OCI-LY7 (cell line): ENCODE results near the gene CLSTN1. TPM values are rescaled to one million over a fixed set of nuclear protein-coding genes. Genes with fewer than 3 reads are reported as not detected.
A peak's percentile ranks its signal among the peaks of the same experiment; 100 is the strongest.

Experiments
- BruUV-seq: library from RNA; stranded (reverse); fragments of 400-500 nt; replicated peaks from 2 replicates; lab custom pipeline; 2021; lab: Mats Ljungman, UMichigan
- CTCF ChIA-PET: fragments of 300-600 bp; sonication (Branson Sonifier 250); formaldehyde crosslinking; loops from one replicate; lab custom pipeline; 2022; ENCODE audit warnings: antibody characterized with exemption; ENCODE audit not compliant: unreplicated experiment; lab: Charles Lee
- POLR2A ChIA-PET: fragments of 300-600 bp; sonication (Branson Sonifier 250); formaldehyde crosslinking; loops from one replicate; lab custom pipeline; 2022; ENCODE audit warnings: antibody characterized with exemption; lab: Charles Lee
- DNase-seq: peaks from one replicate; pipeline ENCODE4 v3.0.0-alpha.2; 2015; ENCODE audit warnings: low spot score
- H2AFZ ChIP-seq: fragments of 200-600 bp; sonication (generic), shearing (Covaris generic); 2 replicates; pipeline ENCODE4 v1.6.1; 2014; ENCODE audit warnings: mild to moderate bottlenecking, antibody characterized with exemption, low read length, moderate library complexity
- H3K27ac ChIP-seq: fragments of 200-600 bp; sonication (generic); 2 replicates; pipeline ENCODE4 v1.5.1; 2014; ENCODE audit warnings: mixed run types, low read depth, mild to moderate bottlenecking, moderate library complexity, low read length, inconsistent platforms; ENCODE audit not compliant: poor library complexity, severe bottlenecking
- H3K36me3 ChIP-seq: fragments of 200-600 bp; sonication (generic); 2 replicates; pipeline ENCODE4 v1.6.1; 2014; ENCODE audit warnings: mild to moderate bottlenecking, antibody characterized with exemption, low read length, moderate library complexity, mixed read lengths; ENCODE audit not compliant: insufficient read depth
- H3K4me1 ChIP-seq: fragments of 200-600 bp; sonication (generic); 2 replicates; pipeline ENCODE4 v1.5.1; 2014; ENCODE audit warnings: mild to moderate bottlenecking, low read length; ENCODE audit not compliant: insufficient read depth, poor library complexity, severe bottlenecking
- H3K4me2 ChIP-seq: fragments of 200-600 bp; sonication (generic); 2 replicates; pipeline ENCODE4 v1.6.1; 2014; ENCODE audit warnings: mild to moderate bottlenecking, low read length
- H3K4me3 ChIP-seq: fragments of 200-600 bp; sonication (generic); 2 replicates; pipeline ENCODE4 v1.5.1; 2014; ENCODE audit warnings: mild to moderate bottlenecking, low read depth, low read length; ENCODE audit not compliant: poor library complexity, severe bottlenecking
- H3K79me2 ChIP-seq: fragments of 200-600 bp; sonication (generic); 2 replicates; pipeline ENCODE4 v1.6.1; 2016; ENCODE audit warnings: low read depth, mild to moderate bottlenecking, low read length, moderate library complexity, mixed read lengths; ENCODE audit not compliant: insufficient read depth
- H3K9me2 ChIP-seq: fragments of 200-600 bp; sonication (generic); 2 replicates; pipeline ENCODE4 v1.6.1; 2016; ENCODE audit warnings: mild to moderate bottlenecking, low read length, mixed read lengths; ENCODE audit not compliant: insufficient read depth
- H3K9me3 ChIP-seq: fragments of 200-600 bp; sonication (generic); 2 replicates; pipeline ENCODE4 v1.6.1; 2014; ENCODE audit warnings: mild to moderate bottlenecking, mixed run types, low read length, mixed read lengths
- H4K20me1 ChIP-seq: fragments of 200-600 bp; sonication (generic); 2 replicates; pipeline ENCODE4 v1.6.1; 2014; ENCODE audit warnings: mild to moderate bottlenecking, antibody characterized with exemption, low read length, moderate library complexity, mixed read lengths; ENCODE audit not compliant: insufficient read depth
- CTCF ChIP-seq: fragments of 200-600 bp; sonication (generic); conservative IDR thresholded peaks from 2 replicates; pipeline ENCODE4 v1.5.1; 2014; ENCODE audit warnings: mild to moderate bottlenecking, antibody characterized with exemption, low read length, moderate library complexity, mixed read lengths
- EZH2phosphoT487 ChIP-seq: fragments of 200-600 bp; sonication (generic); IDR thresholded peaks from 2 replicates; pipeline ENCODE4 v1.6.1; 2018; ENCODE audit warnings: low read depth, borderline replicate concordance, mild to moderate bottlenecking, mixed run types, antibody characterized with exemption, low read length, moderate library complexity, mixed read lengths
- intact Hi-C: fragments of 100-400 bp; cut with micrococcal nuclease; formaldehyde crosslinking; loops from one replicate; pipeline ENCODE4 v1.10.0; 2022; ENCODE audit not compliant: unreplicated experiment
- total RNA-seq, 2 experiments: library from RNA; depleted of rRNA in 1 of 2; stranded (reverse); fragments of >200 nt in 1 of 2; shearing (Covaris generic) in 1 of 2; gene quantifications; 2 replicates each; pipeline ENCODE4 v1.2.3, GENCODE V29; 2014 to 2022

Gene CLSTN1
- total RNA-seq, 2 experiments from 2014 or later, result 58.6 to 124 TPM

- Histone ChIP-seq H3K4me2 (no peak overlapping the region), H3K9me2 (no peaks in the 10 kb centered on the region), H4K20me1 (peaks cover under 1% of the 10 kb centered on the region; the same call in 1 of the 2 replicates), H3K4me3 (no peak overlapping the region), H3K79me2 (peaks cover 98% of the 10 kb centered on the region), H3K27ac (no peak overlapping the region), H3K36me3 (peaks cover 37% of the 10 kb centered on the region), H2AFZ (no peak overlapping the region), H3K4me1 (peaks cover 67% of the 10 kb centered on the region), H3K9me3 (no peaks in the 10 kb centered on the region)
- ChIA-PET CTCF (no interaction called here), POLR2A (interaction anchor here (0.6 to 1.9 kb wide), 3 partner anchors 16 to 101 kb away, joined by 4 to 8 read pairs (median 6); no protein-coding TSS in a partner anchor)
- DNase-seq, result no peak
- BruUV-seq, result no TSS peak
- TF ChIP-seq CTCF, result no peak
- no peak for TF ChIP-seq EZH2phosphoT487
- intact Hi-C loops, result no loop called here
Measured at GRCh38 chr1:9816199-9816598, 7.6 kb downstream of the CLSTN1 start.

- Histone ChIP-seq H3K9me3 (no peaks in the 10 kb centered on the region), H3K4me3 (no peak overlapping the region), H3K79me2 (peaks cover 98% of the 10 kb centered on the region), H3K36me3 (peaks cover 37% of the 10 kb centered on the region), H3K4me1 (peaks cover 57% of the 10 kb centered on the region), H4K20me1 (peaks cover 5% of the 10 kb centered on the region; the same call in 1 of the 2 replicates), H2AFZ (no peak overlapping the region), H3K4me2 (peak overlapping the region; percentile 21; the same call in 1 of the 2 replicates), H3K9me2 (no peaks in the 10 kb centered on the region), H3K27ac (no peak overlapping the region)
- POLR2A ChIA-PET, result interaction anchor here (0.9 to 1.9 kb wide), 3 partner anchors 9 to 35 kb away, joined by 3 to 8 read pairs (median 5); no protein-coding TSS in a partner anchor
- TF ChIP-seq CTCF (no peak), EZH2phosphoT487 (no peak)
- no TSS peak for BruUV-seq
- CTCF ChIA-PET, result no interaction called here
- intact Hi-C loops, result no loop called here
- no peak for DNase-seq
Measured at GRCh38 chr1:9815150-9815549, 8.6 kb downstream of the CLSTN1 start.

GRCh38 chr1:9814619-9815018 lies 9.1 kb downstream of the CLSTN1 start:
- peaks cover 95% of the 10 kb centered on the region for H3K79me2 ChIP-seq
- no TSS peak for BruUV-seq
- H4K20me1 ChIP-seq, result peaks cover 5% of the 10 kb centered on the region; the same call in 1 of the 2 replicates
- ChIA-PET CTCF (no interaction called here), POLR2A (interaction anchor here (0.9 to 1.1 kb wide), 2 partner anchors 9 to 36 kb away, joined by 3 to 5 read pairs; no protein-coding TSS in a partner anchor)
- H3K36me3 ChIP-seq, result peaks cover 37% of the 10 kb centered on the region
- H3K27ac ChIP-seq, result no peak overlapping the region
- H3K9me2 ChIP-seq, result no peaks in the 10 kb centered on the region
- no peak overlapping the region for H2AFZ ChIP-seq
- H3K4me2 ChIP-seq, result 0 out of 2 replicates have a peak overlapping the region, but pooled peaks have one; percentile 21
- TF ChIP-seq CTCF, result no peak
- TF ChIP-seq EZH2phosphoT487, result no peak
- no peaks in the 10 kb centered on the region for H3K9me3 ChIP-seq
- DNase-seq, result no peak
- H3K4me3 ChIP-seq, result no peak overlapping the region
- intact Hi-C loops, result no loop called here
- peaks cover 54% of the 10 kb centered on the region for H3K4me1 ChIP-seq
